GM19467 (cell line): ENCODE measurements around the gene GABRG3.

Experiments used
- ATAC-seq: cut with Tn5 transposase; IDR thresholded peaks from one replicate; pipeline ENCODE4 v1.9.1; 2021; ENCODE audit warnings: mild to moderate bottlenecking, moderate library complexity; ENCODE audit not compliant: unreplicated experiment

Gene GABRG3

DNA sequence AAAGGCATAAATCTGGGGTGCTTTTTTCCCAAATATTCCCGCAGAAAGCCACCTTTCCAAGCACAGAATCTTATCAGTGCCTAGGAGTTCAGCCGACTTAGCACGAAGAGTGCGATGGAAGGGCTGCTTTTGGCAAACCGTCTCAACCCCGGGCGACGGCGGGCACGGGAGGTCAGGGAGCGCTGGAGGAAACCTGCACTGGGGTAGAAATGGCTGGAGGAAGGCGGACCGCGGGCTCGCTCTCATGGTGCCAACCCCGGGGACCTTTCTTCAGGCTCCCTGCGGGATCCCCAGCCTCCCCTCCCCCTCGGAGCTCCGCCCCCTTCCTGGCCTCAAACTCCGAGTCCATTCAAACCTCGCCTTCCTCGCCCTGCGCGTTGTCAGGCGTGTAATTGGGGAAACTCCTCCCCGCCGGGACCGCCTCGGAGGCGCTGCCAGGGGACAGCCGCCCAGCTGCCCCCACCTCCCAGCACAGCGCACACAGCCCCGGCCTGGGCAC is at the start of gene GABRG3:
Gene GABRG3 (plus strand): TSS at position 470 of the 499 bp plus-strand sequence.
- no peak for ATAC-seq

GRCh38 chr15:26921433-26921832 is 49.5 kb upstream of the GABRG3 start:
- ATAC-seq = no peak

DNA sequence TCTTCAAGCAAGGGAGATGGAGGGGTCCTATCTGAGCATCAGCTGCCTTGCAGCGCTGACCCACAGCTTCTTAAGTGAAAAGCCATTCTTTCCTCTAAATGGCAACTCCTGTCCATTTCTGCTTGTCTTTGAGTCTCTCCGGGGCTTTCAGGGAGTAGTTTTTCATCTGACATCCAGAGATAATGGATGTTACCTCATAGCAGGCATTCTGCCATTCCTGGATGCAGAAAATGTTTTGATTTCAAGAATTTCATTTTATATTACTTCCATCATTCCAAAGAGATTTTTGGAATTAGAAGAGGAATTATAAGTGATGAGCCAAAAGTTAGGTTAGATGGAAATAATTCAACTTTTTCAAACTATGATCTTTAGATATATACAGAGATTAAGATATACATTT is 44.9 kb upstream of the GABRG3 start:
- ATAC-seq = no peak

GRCh38 chr15:26928051-26928450 is 42.9 kb upstream of the GABRG3 start:
- no peak for ATAC-seq

- no peak for ATAC-seq
Measured at GRCh38 chr15:26929588-26929987, 41.4 kb upstream of the GABRG3 start.

- no peak for ATAC-seq
Measured at GRCh38 chr15:26934848-26935247, 36.1 kb upstream of the GABRG3 start.

DNA sequence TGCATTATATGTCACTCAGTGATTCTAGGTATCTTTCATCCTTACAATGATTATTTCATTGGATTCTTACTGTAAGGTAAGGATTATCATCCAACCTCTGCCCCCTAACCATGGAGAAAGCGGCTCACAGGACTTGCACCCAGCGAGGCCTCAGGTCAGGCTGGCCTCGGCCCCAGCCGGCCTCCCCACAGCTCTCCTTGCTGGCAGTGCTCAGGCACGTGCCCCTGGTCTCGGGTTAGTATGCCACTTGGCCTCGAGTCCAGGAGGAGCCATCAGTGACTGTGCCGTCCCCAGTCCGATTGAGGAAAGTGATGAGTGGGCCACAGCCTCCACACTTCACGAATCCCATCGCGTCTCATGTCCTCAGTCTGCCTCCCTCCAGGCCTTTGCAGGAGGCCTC is 35.7 kb upstream of the GABRG3 start:
- ATAC-seq = no peak

GRCh38 chr15:26936502-26936901 is 34.5 kb upstream of the GABRG3 start:
- ATAC-seq = no peak

- ATAC-seq = no peak
Measured at GRCh38 chr15:26937134-26937533, 33.8 kb upstream of the GABRG3 start.

DNA sequence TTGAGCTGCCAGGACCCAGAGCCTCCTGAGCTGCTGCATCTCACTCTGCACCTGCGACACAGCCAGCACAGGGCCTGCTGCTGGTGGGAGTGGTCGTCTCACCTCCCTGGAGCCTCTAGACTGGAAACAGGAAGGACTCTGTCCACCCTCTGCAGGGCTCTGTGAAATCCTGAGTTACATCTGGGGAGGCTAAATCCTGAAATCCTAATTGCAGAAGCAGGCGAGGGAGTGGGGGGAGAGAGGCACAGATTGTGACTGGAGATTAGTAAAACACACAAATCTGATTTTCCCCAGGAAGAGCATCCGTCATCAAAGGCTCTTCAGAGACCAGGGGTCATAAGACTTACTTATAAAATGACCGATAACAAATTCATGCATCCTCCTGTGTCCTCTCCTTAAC is 31.6 kb upstream of the GABRG3 start:
- ATAC-seq = no peak

GRCh38 chr15:26941489-26941888 is 29.5 kb upstream of the GABRG3 start:
- ATAC-seq = no peak

GRCh38 chr15:26943866-26944265 is 27.1 kb upstream of the GABRG3 start:
- ATAC-seq = no peak

- ATAC-seq = no peak
Measured at GRCh38 chr15:26945046-26945445, 25.9 kb upstream of the GABRG3 start.

DNA sequence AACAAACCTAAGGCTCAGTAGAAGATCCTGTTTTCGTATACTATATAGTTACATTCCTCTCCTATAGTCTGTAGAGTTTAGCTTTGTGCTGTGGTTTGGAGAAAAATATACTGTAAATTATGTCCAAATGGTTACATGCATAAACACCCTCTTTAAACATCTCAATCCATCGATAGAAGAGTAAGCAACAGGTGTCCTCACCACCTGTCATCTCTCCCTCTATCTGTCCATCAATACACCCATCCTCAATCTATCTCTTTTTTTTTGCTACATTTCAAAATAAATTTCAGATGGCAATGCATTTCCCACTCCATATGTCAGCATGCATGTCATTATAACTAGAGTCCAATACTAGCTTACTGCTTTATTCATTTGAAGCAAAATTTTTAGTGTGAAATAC is 21.0 kb upstream of the GABRG3 start:
- no peak for ATAC-seq

- no peak for ATAC-seq
Measured at GRCh38 chr15:26954403-26954802, 16.6 kb upstream of the GABRG3 start.

- no peak for ATAC-seq
Measured at GRCh38 chr15:26967719-26968269, 3.2 kb upstream of the GABRG3 start.

DNA sequence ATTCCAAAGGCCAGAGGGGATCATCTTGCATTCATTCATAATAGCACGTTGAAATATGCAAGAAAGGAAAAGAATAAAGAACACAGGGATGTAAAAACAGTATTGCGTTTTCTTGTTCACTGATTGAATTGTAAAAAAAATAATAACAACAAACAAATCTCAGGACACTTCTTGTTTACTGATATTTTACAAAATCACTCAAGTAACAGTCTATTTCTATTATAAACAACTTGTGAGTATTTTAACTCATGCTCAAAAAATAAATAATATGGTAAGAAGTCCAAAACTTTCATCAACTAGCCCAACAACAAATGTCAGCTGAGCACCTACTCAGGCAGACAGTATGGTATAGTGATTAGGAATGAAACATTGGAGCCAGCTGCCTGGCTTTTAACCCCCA is 2.2 kb upstream of the GABRG3 start:
- no peak for ATAC-seq

- ATAC-seq = no peak
Measured at GRCh38 chr15:26971271-26972018, 464 bp downstream of the GABRG3 start.

DNA sequence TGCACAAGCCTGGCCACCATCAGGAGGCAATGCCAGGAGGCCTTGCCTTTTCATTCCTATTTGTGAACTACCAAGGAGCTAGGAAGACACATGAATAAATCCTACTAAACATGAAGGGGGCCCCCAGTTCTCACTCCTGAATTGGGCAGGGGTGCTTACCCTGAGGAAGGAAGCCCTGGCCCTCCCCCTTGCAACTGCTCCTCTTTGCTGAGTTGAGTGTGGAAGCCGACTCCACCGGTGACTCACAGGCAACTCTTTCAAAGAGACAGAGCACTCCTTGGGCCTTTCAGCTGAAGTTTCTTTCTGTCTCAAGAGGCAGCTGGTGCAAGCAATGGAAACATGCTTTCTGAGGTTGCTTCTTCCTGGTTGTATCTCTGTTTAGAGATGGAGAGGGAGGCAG is 1.7 kb downstream of the GABRG3 start:
- no peak for ATAC-seq

DNA sequence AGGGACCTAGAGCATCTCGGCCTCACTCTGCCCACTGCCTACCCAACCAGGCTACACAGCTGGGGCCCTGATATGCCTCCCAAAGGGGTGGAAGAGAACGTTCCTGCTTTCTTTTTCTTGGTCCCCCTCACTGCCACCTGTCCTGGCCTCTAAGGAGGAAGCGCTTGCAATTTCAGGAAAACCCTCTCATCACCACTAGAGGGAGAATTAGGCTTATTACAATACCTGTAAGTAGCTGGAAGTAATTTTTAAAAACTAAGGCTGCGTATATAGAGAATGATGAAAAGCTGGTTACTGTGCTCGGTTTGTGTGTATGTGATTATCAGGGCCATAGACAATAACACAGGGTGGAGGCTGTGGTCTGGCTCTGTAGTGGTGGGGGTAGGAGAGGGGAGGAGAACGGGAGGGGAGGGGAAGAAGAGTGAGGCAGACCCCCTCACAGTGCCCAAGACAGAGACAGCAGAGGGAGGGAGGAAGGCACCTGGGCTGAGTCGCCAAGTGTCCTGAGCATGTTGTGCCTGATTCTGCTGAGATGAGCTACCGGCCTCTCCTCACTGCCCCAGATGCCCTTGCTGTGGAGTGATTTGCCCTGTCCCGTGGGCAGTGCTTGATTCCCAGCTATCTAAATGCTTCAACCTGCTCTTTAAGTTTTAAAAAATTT is 3.3 kb downstream of the GABRG3 start:
- ATAC-seq = no peak

GRCh38 chr15:26981492-26981891 is 10.5 kb downstream of the GABRG3 start:
- no peak for ATAC-seq

DNA sequence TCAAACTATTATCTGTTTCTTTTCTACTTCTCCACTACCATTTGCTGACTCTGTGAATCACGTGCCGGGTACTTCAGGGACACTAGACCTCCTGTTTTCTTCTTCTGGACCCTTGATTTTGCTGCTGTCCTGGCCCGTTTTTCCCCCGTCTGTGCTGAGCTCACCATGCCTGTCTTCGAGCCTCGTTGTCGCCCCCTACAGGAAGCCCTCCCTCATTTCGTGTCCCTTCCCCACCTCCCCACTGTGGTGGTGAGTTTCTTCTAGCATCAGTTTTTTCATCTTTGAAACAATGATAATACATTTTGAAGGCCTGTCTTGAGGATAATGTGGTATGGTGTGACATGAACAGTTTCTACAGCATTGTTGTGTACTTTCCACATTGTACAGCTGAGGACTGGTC is 12.8 kb downstream of the GABRG3 start:
- ATAC-seq = no peak
